Endothelial cell of umbilical vein (primary cell): ENCODE results near the gene HTR6. TPM values are rescaled to one million over a fixed set of nuclear protein-coding genes. Genes with fewer than 3 reads are reported as not detected.

ENCODE experiments used
- BruUV-seq: library from RNA; stranded (reverse); fragments of 400-500 nt; replicated peaks from 2 replicates; lab custom pipeline; 2021; lab: Mats Ljungman, UMichigan
- CTCF ChIA-PET: fragments of 300-600, 350-600 bp; sonication (Branson Sonifier 250); formaldehyde crosslinking; loops from one replicate; lab custom pipeline; 2021; ENCODE audit warnings: antibody characterized with exemption, inconsistent platforms; lab: Charles Lee
- POLR2A ChIA-PET: fragments of 300-600, 350-600 bp; sonication (Branson Sonifier 250); formaldehyde crosslinking; loops from one replicate; lab custom pipeline; 2021; ENCODE audit warnings: antibody characterized with exemption, inconsistent platforms; lab: Charles Lee
- DNase-seq: peaks from one replicate; pipeline ENCODE4 v3.0.0-alpha.2; 2011; ENCODE audit warnings: low read depth, low spot score
- FAIRE-seq: peaks from 2 replicates; lab custom pipeline; 2011; peaks lifted over from hg19 to GRCh38; lab: Jason Lieb, UNC
- H2AFZ ChIP-seq: 2 replicates; pipeline ENCODE4 v1.6.0; 2012; ENCODE audit warnings: low read depth, low read length, control low read depth, inconsistent platforms
- H3K27ac ChIP-seq: 2 replicates; pipeline ENCODE4 v1.5.1; 2011; ENCODE audit warnings: low read depth, mild to moderate bottlenecking, control low read depth, low read length, moderate library complexity; ENCODE audit not compliant: insufficient read depth
- H3K27me3 ChIP-seq, 2 experiments: 2 replicates each; pipeline versions ENCODE4 v1.6.0 to v1.6.1; 2011; ENCODE audit warnings: low read length in 2 of 2, mixed read lengths in 1 of 2; ENCODE audit not compliant: control insufficient read depth in 2 of 2, insufficient read depth in 2 of 2
- H3K36me3 ChIP-seq, 2 experiments: 2 replicates in 1 of 2; 3 replicates in 1 of 2; pipeline ENCODE4 v1.5.1; 2011; ENCODE audit warnings: low read length in 2 of 2, mild to moderate bottlenecking in 1 of 2, moderate library complexity in 1 of 2; ENCODE audit not compliant: control insufficient read depth in 2 of 2, insufficient read depth in 2 of 2; ENCODE audit errors: extremely low read depth in 1 of 2
- H3K4me1 ChIP-seq: 3 replicates; pipeline ENCODE4 v1.5.1; 2011; ENCODE audit warnings: mild to moderate bottlenecking, low read length; ENCODE audit not compliant: control insufficient read depth, insufficient read depth; ENCODE audit errors: extremely low read depth
- H3K4me2 ChIP-seq: 2 replicates; pipeline ENCODE4 v1.6.1; 2011; ENCODE audit warnings: low read length, control low read depth, mixed read lengths; ENCODE audit not compliant: insufficient read depth
- H3K4me3 ChIP-seq, 3 experiments: fragments of 200-600 bp in 1 of 3; sonication (generic), shearing (Covaris generic) in 1 of 3; replicated peaks in 1 of 3; 2 replicates each; pipeline ENCODE4 v1.5.1; 2011 to 2016; ENCODE audit warnings: control low read depth in 3 of 3, low read length in 3 of 3, mild to moderate bottlenecking in 2 of 3, inconsistent platforms in 1 of 3, low read depth in 1 of 3, moderate library complexity in 1 of 3; ENCODE audit not compliant: insufficient read depth in 1 of 3
- H3K79me2 ChIP-seq: 2 replicates; pipeline ENCODE4 v1.6.0; 2012; ENCODE audit warnings: low read length, inconsistent platforms; ENCODE audit not compliant: control insufficient read depth, insufficient read depth
- H3K9ac ChIP-seq: replicated peaks from 2 replicates; pipeline ENCODE3; 2011; ENCODE audit warnings: low read length, control low read depth; ENCODE audit not compliant: insufficient read depth; ENCODE audit errors: extremely low read depth
- H3K9me1 ChIP-seq: replicated peaks from 3 replicates; pipeline ENCODE4 v1.6.0; 2011; ENCODE audit warnings: mild to moderate bottlenecking, low read length; ENCODE audit not compliant: control insufficient read depth, insufficient read depth; ENCODE audit errors: extremely low read depth
- H3K9me3 ChIP-seq: replicated peaks from 2 replicates; pipeline ENCODE4 v1.5.1; 2012; ENCODE audit warnings: low read length, inconsistent platforms; ENCODE audit not compliant: control insufficient read depth, insufficient read depth
- H4K20me1 ChIP-seq: replicated peaks from 2 replicates; pipeline ENCODE3; 2011; ENCODE audit warnings: mild to moderate bottlenecking, low read length; ENCODE audit not compliant: control insufficient read depth, insufficient read depth; ENCODE audit errors: extremely low read depth
- EZH2 ChIP-seq: IDR thresholded peaks from 2 replicates; pipeline ENCODE4 v1.6.1; 2012; ENCODE audit warnings: borderline replicate concordance, low read depth, mild to moderate bottlenecking, moderate library complexity, low read length, inconsistent platforms; ENCODE audit not compliant: severe bottlenecking
- FOS ChIP-seq: IDR thresholded peaks from 2 replicates; pipeline ENCODE4 v1.6.1; 2011; ENCODE audit warnings: mild to moderate bottlenecking, low read length, moderate library complexity, borderline replicate concordance; ENCODE audit not compliant: insufficient read depth
- GATA2 ChIP-seq: IDR thresholded peaks from 2 replicates; pipeline ENCODE4 v1.7.0; 2011; ENCODE audit warnings: low read depth, mild to moderate bottlenecking, moderate library complexity, mixed read lengths, low read length; ENCODE audit not compliant: insufficient read length, insufficient read depth
- JUN ChIP-seq: IDR thresholded peaks from 2 replicates; pipeline ENCODE4 v1.6.1; 2011; ENCODE audit warnings: borderline replicate concordance, low read depth; ENCODE audit not compliant: insufficient read length, insufficient read depth
- MAX ChIP-seq: IDR thresholded peaks from 2 replicates; pipeline ENCODE4 v1.6.1; 2011; ENCODE audit not compliant: insufficient read depth, insufficient read length
- MYC ChIP-seq: IDR thresholded peaks from one replicate; pipeline ENCODE4 v1.6.1; 2011; ENCODE audit warnings: mild to moderate bottlenecking, low read depth, low read length
- POLR2A ChIP-seq: IDR thresholded peaks from 2 replicates; pipeline ENCODE4 v1.6.1; 2012; ENCODE audit warnings: low read depth, mild to moderate bottlenecking, control low read depth, low read length
- POLR2AphosphoS5 ChIP-seq: IDR thresholded peaks from 2 replicates; pipeline ENCODE4 v1.6.1; 2012; ENCODE audit warnings: low read depth, mild to moderate bottlenecking, control low read depth, low read length, moderate library complexity; ENCODE audit not compliant: insufficient read depth
- dilution Hi-C: fragments of 300-500 bp; cut with MboI; formaldehyde crosslinking; loops from one replicate; pipeline ENCODE4 v1.15.0; 2019; ENCODE audit warnings: low sequenced_read_pairs; ENCODE audit not compliant: extremely low pct_ligation_motif_present
- intact Hi-C: fragments of 100-400 bp; cut with micrococcal nuclease; formaldehyde crosslinking; loops from one replicate; pipeline ENCODE4 v1.10.0; 2022
- polyA plus RNA-seq, 4 experiments: library from polyadenylated mRNA; depleted of rRNA in 3 of 4; stranded (reverse) in 3 of 4; unstranded in 1 of 4; fragments of >200 nt; gene quantifications; 2 replicates each; pipeline versions ENCODE4 v1.2.1 to v1.2.3, GENCODE V29; 2011 to 2012; ENCODE audit warnings: missing spikeins in 1 of 4
- total RNA-seq: library from RNA; stranded (reverse); gene quantifications from 2 replicates; pipeline ENCODE4 v1.2.3, GENCODE V29; 2021
- TF ChIP-seq, protein P1 (sequence below), 2 donors: IDR thresholded peaks; 1 replicate in 1 of 2; 2 replicates in 1 of 2; pipeline ENCODE4 v1.5.1; 2011; ENCODE audit warnings: low read length in 2 of 2, mild to moderate bottlenecking in 2 of 2, moderate library complexity in 2 of 2, control low read depth in 1 of 2, inconsistent platforms in 1 of 2, low read depth in 1 of 2; ENCODE audit not compliant: insufficient read depth in 1 of 2; ENCODE audit errors: extremely low read depth in 1 of 2

Gene HTR6
- total and polyA plus RNA-seq, 2 donors (not counting 3 experiments of a cell fraction or from before 2014, with no cell fraction given) = not detected

GRCh38 chr1:19689085-19689757 is 24.5 kb downstream of the HTR6 start:
- no peaks in the 10 kb centered on the region for H3K9me1 ChIP-seq
- TF ChIP-seq MYC (no peak), GATA2 (no peak), POLR2AphosphoS5 (no peak)
- no peaks in the 10 kb centered on the region for H3K4me1 ChIP-seq
- DNase-seq = no peak
- H3K36me3 ChIP-seq = no peaks in the 10 kb centered on the region
- no TSS peak for BruUV-seq
- H3K4me3 ChIP-seq = no peak overlapping the region
- H3K27me3 ChIP-seq = no peaks in the 10 kb centered on the region
- FAIRE-seq = no peak
- no peaks in the 10 kb centered on the region for H4K20me1 ChIP-seq
- ChIA-PET POLR2A (no interaction called here), CTCF (interaction anchor here (1.5 to 10.5 kb wide), 2 partner anchors 9 to 16 kb away, joined by 3 to 53 read pairs; no protein-coding TSS in a partner anchor)
- no peak overlapping the region for H2AFZ ChIP-seq
- H3K9ac ChIP-seq = no peak overlapping the region
- no peak overlapping the region for H3K4me2 ChIP-seq
- intact Hi-C loops (no loop called here), dilution Hi-C loops (no loop called here)
- no peaks in the 10 kb centered on the region for H3K79me2 ChIP-seq
- no peak overlapping the region for H3K27ac ChIP-seq
- no peaks in the 10 kb centered on the region for H3K9me3 ChIP-seq

- H3K4me1 ChIP-seq = no peaks in the 10 kb centered on the region
- ChIA-PET CTCF (interaction anchor here (1.5 to 10.5 kb wide), 2 partner anchors 9 to 15 kb away, joined by 3 to 53 read pairs; no protein-coding TSS in a partner anchor), POLR2A (no interaction called here)
- H3K4me3 ChIP-seq = no peak overlapping the region
- FAIRE-seq (no peak), DNase-seq (no peak)
- no TSS peak for BruUV-seq
- H3K9ac ChIP-seq = no peak overlapping the region
- intact Hi-C loops (no loop called here), dilution Hi-C loops (no loop called here)
- no peak overlapping the region for H3K27ac ChIP-seq
- no peak overlapping the region for H2AFZ ChIP-seq
- no peak for TF ChIP-seq MYC
- no peak for TF ChIP-seq JUN
- no peak for TF ChIP-seq POLR2AphosphoS5
- TF ChIP-seq POLR2A = no peak
- no peak for TF ChIP-seq GATA2
- no peak for TF ChIP-seq FOS
- TF ChIP-seq EZH2 = no peak
- TF ChIP-seq, protein P1, sequence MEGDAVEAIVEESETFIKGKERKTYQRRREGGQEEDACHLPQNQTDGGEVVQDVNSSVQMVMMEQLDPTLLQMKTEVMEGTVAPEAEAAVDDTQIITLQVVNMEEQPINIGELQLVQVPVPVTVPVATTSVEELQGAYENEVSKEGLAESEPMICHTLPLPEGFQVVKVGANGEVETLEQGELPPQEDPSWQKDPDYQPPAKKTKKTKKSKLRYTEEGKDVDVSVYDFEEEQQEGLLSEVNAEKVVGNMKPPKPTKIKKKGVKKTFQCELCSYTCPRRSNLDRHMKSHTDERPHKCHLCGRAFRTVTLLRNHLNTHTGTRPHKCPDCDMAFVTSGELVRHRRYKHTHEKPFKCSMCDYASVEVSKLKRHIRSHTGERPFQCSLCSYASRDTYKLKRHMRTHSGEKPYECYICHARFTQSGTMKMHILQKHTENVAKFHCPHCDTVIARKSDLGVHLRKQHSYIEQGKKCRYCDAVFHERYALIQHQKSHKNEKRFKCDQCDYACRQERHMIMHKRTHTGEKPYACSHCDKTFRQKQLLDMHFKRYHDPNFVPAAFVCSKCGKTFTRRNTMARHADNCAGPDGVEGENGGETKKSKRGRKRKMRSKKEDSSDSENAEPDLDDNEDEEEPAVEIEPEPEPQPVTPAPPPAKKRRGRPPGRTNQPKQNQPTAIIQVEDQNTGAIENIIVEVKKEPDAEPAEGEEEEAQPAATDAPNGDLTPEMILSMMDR (IDR thresholded peaks at IDR 0.05; ENCODE audit: extremely low read depth in 1 of 2, insufficient read depth in 1 of 2, low read depth in 1 of 2, low read length in 2 of 2) = no peak
- no peak for TF ChIP-seq MAX
- H3K27me3 ChIP-seq = no peaks in the 10 kb centered on the region
- H3K79me2 ChIP-seq = no peaks in the 10 kb centered on the region
- no peaks in the 10 kb centered on the region for H4K20me1 ChIP-seq
- no peaks in the 10 kb centered on the region for H3K36me3 ChIP-seq
- H3K9me1 ChIP-seq = no peaks in the 10 kb centered on the region
- no peaks in the 10 kb centered on the region for H3K9me3 ChIP-seq
- H3K4me2 ChIP-seq = no peak overlapping the region
Measured at GRCh38 chr1:19689856-19690255, 25.2 kb downstream of the HTR6 start.
